ENCODE measurements around the gene BIVM. TPM values are rescaled to one million over a fixed set of nuclear protein-coding genes. Genes with fewer than 3 reads are reported as not detected.

Gene BIVM
- total and polyA plus RNA-seq, 2 experiments from 2014 or later = 22.9 to 24.1 TPM

DNA sequence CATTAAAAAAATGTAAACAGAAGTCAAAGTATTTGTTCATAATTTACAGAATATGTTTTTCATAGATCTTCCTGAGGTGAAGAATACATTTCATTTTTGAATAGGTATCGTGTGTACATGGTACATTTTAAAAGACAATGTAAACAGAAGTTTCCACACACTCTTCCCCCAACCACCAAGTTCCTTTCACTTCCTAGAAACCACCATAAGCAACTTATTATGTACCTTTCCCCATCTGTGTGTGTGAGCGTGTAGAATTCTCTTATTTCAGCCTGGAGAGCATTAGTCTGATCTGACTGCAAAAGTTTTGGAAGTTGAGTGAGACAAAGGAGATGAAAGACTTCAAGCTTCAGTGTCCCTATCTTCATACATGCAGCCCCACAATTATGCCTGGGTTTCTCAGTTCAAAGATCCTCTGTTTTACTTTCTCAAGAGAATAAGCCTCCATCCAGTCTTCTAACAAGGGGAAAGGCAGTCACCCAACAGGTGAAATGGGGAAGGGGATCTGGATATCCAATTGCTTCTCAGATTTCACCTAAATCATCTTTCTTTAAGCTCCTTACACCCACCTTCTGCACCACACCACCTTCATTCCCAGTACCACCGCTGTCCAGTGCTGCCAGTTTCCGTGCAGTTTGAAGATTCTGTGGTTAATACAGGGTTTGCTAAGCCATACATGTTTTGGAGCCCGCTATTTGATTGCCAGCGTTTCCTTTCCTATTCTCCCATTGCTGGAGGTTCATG is 27.4 kb upstream of the BIVM start:
- Histone ChIP-seq H3K9me2 (ENCODE audit: insufficient read depth) (no peaks in the 10 kb centered on the region), H3K27me3 (replicated peaks; ENCODE audit: insufficient read depth) (no peaks in the 10 kb centered on the region), H3K79me2 (ENCODE audit: insufficient read depth) (peaks cover 42% of the 10 kb centered on the region), H3F3A (ENCODE audit: insufficient read depth) (0 out of 2 replicates have a peak, but pooled peaks cover 3% of the 10 kb centered on the region), H3K9ac (no peak overlapping the region), H3K4me3 (no peak overlapping the region), H3K4me1 (ENCODE audit: insufficient read depth) (0 out of 2 replicates have a peak, but pooled peaks cover 4% of the 10 kb centered on the region), H2AFZ (no peak overlapping the region), H3K9me3 (ENCODE audit: low read depth) (no peaks in the 10 kb centered on the region), H3K4me2 (ENCODE audit: unreplicated experiment) (no peak overlapping the region), H3K36me3 (ENCODE audit: low read depth) (peaks cover 9% of the 10 kb centered on the region; the same call in 1 of the 2 replicates), H3K27ac (no peak overlapping the region), H4K20me1 (ENCODE audit: insufficient read depth) (no peaks in the 10 kb centered on the region)
- in situ Hi-C loops (cut with MboI) = no loop called here
- 90 to 91% methylated on average over 6 of the region's 6 CpGs for WGBS, 2 experiments (ENCODE audit: low coverage in 1 of 2, low lambda C conversion rate in 2 of 2, missing lambda C conversion rate in 2 of 2)
- DNase-seq = no peak
- TF ChIP-seq EZH2 (IDR thresholded peaks at IDR 0.05; ENCODE audit: insufficient read depth, poor library complexity, severe bottlenecking) = no peak
- no peak for TF ChIP-seq EZH2phosphoT487 (IDR thresholded peaks at IDR 0.05; ENCODE audit: insufficient read depth, low read depth)

DNA sequence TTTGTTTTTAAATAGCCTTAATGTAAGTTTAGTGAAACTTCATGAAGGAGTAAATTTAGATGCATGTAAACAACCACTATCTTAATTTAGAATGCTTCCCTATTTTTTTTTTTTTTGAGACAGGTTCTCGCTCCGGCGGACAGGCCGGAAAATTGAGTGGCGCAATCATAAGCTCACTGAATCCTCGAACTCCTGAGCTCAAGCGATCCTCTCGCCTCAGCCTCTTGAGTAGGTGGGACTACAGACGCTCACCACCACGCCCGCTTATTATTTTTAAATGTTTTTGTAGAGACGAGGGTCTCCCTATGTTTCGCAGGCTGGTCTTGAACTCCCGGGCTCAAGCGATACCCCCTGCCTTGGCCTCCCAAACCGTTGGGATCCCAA is 26.9 kb upstream of the BIVM start:
- H3K27ac ChIP-seq = no peak overlapping the region
- H4K20me1 ChIP-seq (ENCODE audit: insufficient read depth) = no peaks in the 10 kb centered on the region
- peaks cover 9% of the 10 kb centered on the region; the same call in 1 of the 2 replicates for H3K36me3 ChIP-seq (ENCODE audit: low read depth)
- H3K4me3 ChIP-seq = no peak overlapping the region
- H2AFZ ChIP-seq = no peak overlapping the region
- no peak overlapping the region for H3K9ac ChIP-seq
- H3K79me2 ChIP-seq (ENCODE audit: insufficient read depth) = peaks cover 42% of the 10 kb centered on the region
- in situ Hi-C loops (cut with MboI) = no loop called here
- 0 out of 2 replicates have a peak, but pooled peaks cover 3% of the 10 kb centered on the region for H3F3A ChIP-seq (ENCODE audit: insufficient read depth)
- 92 to 95% methylated on average over 15 to 16 of the region's 16 CpGs for WGBS, 2 experiments (ENCODE audit: low coverage in 1 of 2, low lambda C conversion rate in 2 of 2, missing lambda C conversion rate in 2 of 2)
- H3K27me3 ChIP-seq (replicated peaks; ENCODE audit: insufficient read depth) = no peaks in the 10 kb centered on the region
- peak overlapping the region; percentile 59 for H3K4me2 ChIP-seq (ENCODE audit: unreplicated experiment)
- 0 out of 2 replicates have a peak, but pooled peaks cover 4% of the 10 kb centered on the region for H3K4me1 ChIP-seq (ENCODE audit: insufficient read depth)
- no peaks in the 10 kb centered on the region for H3K9me3 ChIP-seq (ENCODE audit: low read depth)
- no peaks in the 10 kb centered on the region for H3K9me2 ChIP-seq (ENCODE audit: insufficient read depth)
- DNase-seq = no peak
- TF ChIP-seq EZH2phosphoT487 (IDR thresholded peaks at IDR 0.05; ENCODE audit: insufficient read depth, low read depth) (no peak), EZH2 (IDR thresholded peaks at IDR 0.05; ENCODE audit: insufficient read depth, poor library complexity, severe bottlenecking) (no peak)

DNA sequence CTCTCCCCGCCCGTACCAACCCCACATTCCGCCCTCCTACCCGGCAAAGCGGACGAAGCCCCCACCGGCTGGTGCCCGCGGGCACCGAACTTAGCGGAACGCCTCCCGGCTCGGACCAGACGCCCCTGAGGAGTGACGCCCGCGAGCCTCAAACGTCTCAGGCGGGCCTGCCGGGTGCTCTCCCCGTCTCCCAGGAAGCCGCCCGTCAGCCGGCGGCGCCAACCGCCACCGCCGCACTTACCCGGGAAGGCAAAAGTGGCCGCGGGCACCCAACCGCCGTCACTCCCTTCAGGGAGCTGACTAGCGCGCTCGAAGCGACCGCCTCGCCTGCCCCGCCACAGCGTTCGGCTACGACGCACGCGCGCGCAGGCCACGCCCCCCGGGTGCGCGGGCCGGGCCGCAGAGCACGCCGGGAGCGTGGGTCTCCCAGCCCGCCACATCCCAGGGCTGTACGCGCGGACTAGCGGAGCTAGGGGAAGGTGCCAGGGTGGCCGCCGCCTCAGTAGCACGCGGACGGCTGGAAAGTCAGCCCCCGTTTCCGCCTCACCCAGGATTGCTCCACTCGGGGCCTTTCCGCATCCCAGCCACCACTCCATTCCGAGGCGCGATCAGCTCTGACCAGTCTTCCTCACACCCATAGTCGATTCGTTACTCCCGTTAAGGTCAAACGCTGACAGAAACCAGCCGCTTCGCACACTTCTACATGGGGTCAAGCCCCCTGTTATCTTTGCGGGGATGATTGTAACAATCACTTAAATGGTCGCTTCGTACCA is 25.3 kb upstream of the BIVM start, which contains the start of gene TEX30:
Gene TEX30, minus strand, starts transcription at position 346 of the 773 bp plus-strand sequence. CDS start 3,760 bp downstream, outside the sequence.
- Histone ChIP-seq H3F3A (ENCODE audit: insufficient read depth) (0 out of 2 replicates have a peak, but pooled peaks cover 3% of the 10 kb centered on the region), H3K79me2 (ENCODE audit: insufficient read depth) (peaks cover 39% of the 10 kb centered on the region), H3K4me3 (peak within 1 kb of the TSS; percentile 86), H4K20me1 (ENCODE audit: insufficient read depth) (no peaks in the 10 kb centered on the region), H2AFZ (peak within 1 kb of the TSS; percentile 96), H3K9me3 (ENCODE audit: low read depth) (no peaks in the 10 kb centered on the region), H3K36me3 (ENCODE audit: low read depth) (no peaks in the 10 kb centered on the region), H3K9me2 (ENCODE audit: insufficient read depth) (no peaks in the 10 kb centered on the region), H3K4me2 (ENCODE audit: unreplicated experiment) (peak within 1 kb of the TSS; percentile 80), H3K9ac (peak within 1 kb of the TSS; percentile 90), H3K4me1 (ENCODE audit: insufficient read depth) (0 out of 2 replicates have a peak, but pooled peaks cover 4% of the 10 kb centered on the region), H3K27ac (peak within 1 kb of the TSS; percentile 89), H3K27me3 (replicated peaks; ENCODE audit: insufficient read depth) (no peaks in the 10 kb centered on the region)
- 1% methylated on average over 65 to 73 of the region's 85 CpGs for WGBS, 2 experiments (ENCODE audit: low coverage in 1 of 2, low lambda C conversion rate in 2 of 2, missing lambda C conversion rate in 2 of 2)
- TF ChIP-seq EZH2phosphoT487 (IDR thresholded peaks at IDR 0.05; ENCODE audit: insufficient read depth, low read depth) (no peak), EZH2 (IDR thresholded peaks at IDR 0.05; ENCODE audit: insufficient read depth, poor library complexity, severe bottlenecking) (no peak)
- in situ Hi-C loops (cut with MboI) = no loop called here
- DNase-seq = peak; percentile 94

DNA sequence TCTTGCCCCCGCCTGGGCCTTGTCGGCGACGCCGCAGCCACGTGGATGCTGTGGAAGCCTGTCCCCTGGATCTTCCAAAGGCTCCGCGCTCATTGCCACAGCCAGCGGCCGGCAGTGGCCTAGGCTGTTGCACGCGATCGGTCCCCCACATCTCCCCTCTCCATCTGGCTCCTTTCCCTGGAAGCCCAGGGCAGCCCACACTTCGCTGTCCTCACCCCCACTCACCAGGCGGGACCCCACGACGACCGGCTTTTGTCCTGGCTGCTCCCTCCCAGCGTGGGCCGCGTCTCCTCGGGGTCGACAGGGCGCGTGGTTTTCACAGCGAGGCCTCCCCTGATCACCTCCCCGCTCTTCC is 24.7 kb upstream of the BIVM start:
- Histone ChIP-seq H3K9ac (peak overlapping the region; percentile 90), H3K4me1 (ENCODE audit: insufficient read depth) (0 out of 2 replicates have a peak, but pooled peaks cover 4% of the 10 kb centered on the region), H4K20me1 (ENCODE audit: insufficient read depth) (no peaks in the 10 kb centered on the region), H3F3A (ENCODE audit: insufficient read depth) (0 out of 2 replicates have a peak, but pooled peaks cover 3% of the 10 kb centered on the region), H3K36me3 (ENCODE audit: low read depth) (no peaks in the 10 kb centered on the region), H3K4me3 (peak overlapping the region; percentile 86), H3K9me3 (ENCODE audit: low read depth) (no peaks in the 10 kb centered on the region), H3K9me2 (ENCODE audit: insufficient read depth) (no peaks in the 10 kb centered on the region), H3K4me2 (ENCODE audit: unreplicated experiment) (peak overlapping the region; percentile 80), H3K27me3 (replicated peaks; ENCODE audit: insufficient read depth) (no peaks in the 10 kb centered on the region), H2AFZ (peak overlapping the region; percentile 96), H3K79me2 (ENCODE audit: insufficient read depth) (peaks cover 35% of the 10 kb centered on the region), H3K27ac (peak overlapping the region; percentile 89)
- WGBS, 2 experiments (ENCODE audit: low coverage in 1 of 2, low lambda C conversion rate in 2 of 2, missing lambda C conversion rate in 2 of 2) = 59 to 60% methylated on average over 27 of the region's 27 CpGs
- no peak for DNase-seq
- in situ Hi-C loops (cut with MboI) = no loop called here
- TF ChIP-seq EZH2phosphoT487 (IDR thresholded peaks at IDR 0.05; ENCODE audit: insufficient read depth, low read depth) (no peak), EZH2 (IDR thresholded peaks at IDR 0.05; ENCODE audit: insufficient read depth, poor library complexity, severe bottlenecking) (no peak)

All from GM23248 (cell line).